OCI-LY7 (cell line): ENCODE results near the gene ZNF691. TPM values are rescaled to one million over a fixed set of nuclear protein-coding genes. Genes with fewer than 3 reads are reported as not detected.
"Not testable (repeated sequence)": the region's sequence is repeated elsewhere in the genome, so short reads cannot be mapped to it uniquely, and the experiment has no call there.

Experiments used
- BruUV-seq: library from RNA; stranded (reverse); fragments of 400-500 nt; replicated peaks from 2 replicates; lab custom pipeline; 2021; lab: Mats Ljungman, UMichigan
- CTCF ChIA-PET: fragments of 300-600 bp; sonication (Branson Sonifier 250); formaldehyde crosslinking; loops from one replicate; lab custom pipeline; 2022; ENCODE audit warnings: antibody characterized with exemption; ENCODE audit not compliant: unreplicated experiment; lab: Charles Lee
- POLR2A ChIA-PET: fragments of 300-600 bp; sonication (Branson Sonifier 250); formaldehyde crosslinking; loops from one replicate; lab custom pipeline; 2022; ENCODE audit warnings: antibody characterized with exemption; lab: Charles Lee
- DNase-seq: peaks from one replicate; pipeline ENCODE4 v3.0.0-alpha.2; 2015; ENCODE audit warnings: low spot score
- H2AFZ ChIP-seq: fragments of 200-600 bp; sonication (generic), shearing (Covaris generic); 2 replicates; pipeline ENCODE4 v1.6.1; 2014; ENCODE audit warnings: mild to moderate bottlenecking, antibody characterized with exemption, low read length, moderate library complexity
- H3K27ac ChIP-seq: fragments of 200-600 bp; sonication (generic); 2 replicates; pipeline ENCODE4 v1.5.1; 2014; ENCODE audit warnings: mixed run types, low read depth, mild to moderate bottlenecking, moderate library complexity, low read length, inconsistent platforms; ENCODE audit not compliant: poor library complexity, severe bottlenecking
- H3K36me3 ChIP-seq: fragments of 200-600 bp; sonication (generic); 2 replicates; pipeline ENCODE4 v1.6.1; 2014; ENCODE audit warnings: mild to moderate bottlenecking, antibody characterized with exemption, low read length, moderate library complexity, mixed read lengths; ENCODE audit not compliant: insufficient read depth
- H3K4me1 ChIP-seq: fragments of 200-600 bp; sonication (generic); 2 replicates; pipeline ENCODE4 v1.5.1; 2014; ENCODE audit warnings: mild to moderate bottlenecking, low read length; ENCODE audit not compliant: insufficient read depth, poor library complexity, severe bottlenecking
- H3K4me2 ChIP-seq: fragments of 200-600 bp; sonication (generic); 2 replicates; pipeline ENCODE4 v1.6.1; 2014; ENCODE audit warnings: mild to moderate bottlenecking, low read length
- H3K4me3 ChIP-seq: fragments of 200-600 bp; sonication (generic); 2 replicates; pipeline ENCODE4 v1.5.1; 2014; ENCODE audit warnings: mild to moderate bottlenecking, low read depth, low read length; ENCODE audit not compliant: poor library complexity, severe bottlenecking
- H3K79me2 ChIP-seq: fragments of 200-600 bp; sonication (generic); 2 replicates; pipeline ENCODE4 v1.6.1; 2016; ENCODE audit warnings: low read depth, mild to moderate bottlenecking, low read length, moderate library complexity, mixed read lengths; ENCODE audit not compliant: insufficient read depth
- H3K9me2 ChIP-seq: fragments of 200-600 bp; sonication (generic); 2 replicates; pipeline ENCODE4 v1.6.1; 2016; ENCODE audit warnings: mild to moderate bottlenecking, low read length, mixed read lengths; ENCODE audit not compliant: insufficient read depth
- H3K9me3 ChIP-seq: fragments of 200-600 bp; sonication (generic); 2 replicates; pipeline ENCODE4 v1.6.1; 2014; ENCODE audit warnings: mild to moderate bottlenecking, mixed run types, low read length, mixed read lengths
- H4K20me1 ChIP-seq: fragments of 200-600 bp; sonication (generic); 2 replicates; pipeline ENCODE4 v1.6.1; 2014; ENCODE audit warnings: mild to moderate bottlenecking, antibody characterized with exemption, low read length, moderate library complexity, mixed read lengths; ENCODE audit not compliant: insufficient read depth
- CTCF ChIP-seq: fragments of 200-600 bp; sonication (generic); conservative IDR thresholded peaks from 2 replicates; pipeline ENCODE4 v1.5.1; 2014; ENCODE audit warnings: mild to moderate bottlenecking, antibody characterized with exemption, low read length, moderate library complexity, mixed read lengths
- EZH2phosphoT487 ChIP-seq: fragments of 200-600 bp; sonication (generic); IDR thresholded peaks from 2 replicates; pipeline ENCODE4 v1.6.1; 2018; ENCODE audit warnings: low read depth, borderline replicate concordance, mild to moderate bottlenecking, mixed run types, antibody characterized with exemption, low read length, moderate library complexity, mixed read lengths
- intact Hi-C: fragments of 100-400 bp; cut with micrococcal nuclease; formaldehyde crosslinking; loops from one replicate; pipeline ENCODE4 v1.10.0; 2022; ENCODE audit not compliant: unreplicated experiment
- total RNA-seq, 2 experiments: library from RNA; depleted of rRNA in 1 of 2; stranded (reverse); fragments of >200 nt in 1 of 2; shearing (Covaris generic) in 1 of 2; gene quantifications; 2 replicates each; pipeline ENCODE4 v1.2.3, GENCODE V29; 2014 to 2022

The ZNF691 gene
- total RNA-seq, 2 experiments from 2014 or later, result 17.8 to 21.1 TPM

- intact Hi-C loops, result no loop called here
- H3K36me3 ChIP-seq, result no peaks in the 10 kb centered on the region
- H3K4me1 ChIP-seq, result no peaks in the 10 kb centered on the region
- H4K20me1 ChIP-seq, result no peaks in the 10 kb centered on the region
- no peak for DNase-seq
- H3K4me2 ChIP-seq, result no peak overlapping the region
- H3K79me2 ChIP-seq, result no peaks in the 10 kb centered on the region
- H3K9me3 ChIP-seq, result no peaks in the 10 kb centered on the region
- H3K9me2 ChIP-seq, result no peaks in the 10 kb centered on the region
- no peak overlapping the region for H3K4me3 ChIP-seq
- TF ChIP-seq CTCF (no peak), EZH2phosphoT487 (no peak)
- no TSS peak for BruUV-seq
- ChIA-PET CTCF (no interaction called here), POLR2A (no interaction called here)
- no peak overlapping the region for H2AFZ ChIP-seq
- no peak overlapping the region for H3K27ac ChIP-seq
Observed at GRCh38 chr1:42888013-42888633, 41.7 kb downstream of the ZNF691 start.

- ChIA-PET POLR2A (interaction anchor here (0.7 kb wide), 1 partner anchor 11 kb away, joined by 3 read pairs; no protein-coding TSS in a partner anchor), CTCF (no interaction called here)
- no peak overlapping the region for H3K4me2 ChIP-seq
- no peaks in the 10 kb centered on the region for H3K36me3 ChIP-seq
- TF ChIP-seq EZH2phosphoT487, result no peak
- TF ChIP-seq CTCF, result no peak
- no peaks in the 10 kb centered on the region for H3K79me2 ChIP-seq
- no peak for DNase-seq
- H2AFZ ChIP-seq, result no peak overlapping the region
- no TSS peak for BruUV-seq
- intact Hi-C loops, result no loop called here
- no peaks in the 10 kb centered on the region for H3K4me1 ChIP-seq
- H4K20me1 ChIP-seq, result no peaks in the 10 kb centered on the region
- no peaks in the 10 kb centered on the region for H3K9me3 ChIP-seq
- no peak overlapping the region for H3K27ac ChIP-seq
- H3K9me2 ChIP-seq, result no peaks in the 10 kb centered on the region
- H3K4me3 ChIP-seq, result no peak overlapping the region
Observed at GRCh38 chr1:42889264-42889663, 42.9 kb downstream of the ZNF691 start.

GRCh38 chr1:42891465-42892138 is 45.2 kb downstream of the ZNF691 start:
- Histone ChIP-seq H3K9me2 (no peaks in the 10 kb centered on the region), H3K9me3 (no peaks in the 10 kb centered on the region), H4K20me1 (no peaks in the 10 kb centered on the region), H3K36me3 (no peaks in the 10 kb centered on the region), H3K4me3 (no peak overlapping the region), H2AFZ (0 out of 2 replicates have a peak overlapping the region, but pooled peaks have one; percentile 23), H3K79me2 (no peaks in the 10 kb centered on the region), H3K4me1 (no peaks in the 10 kb centered on the region), H3K27ac (no peak overlapping the region), H3K4me2 (no peak overlapping the region)
- intact Hi-C loops, result no loop called here
- DNase-seq, result no peak
- no TSS peak for BruUV-seq
- ChIA-PET CTCF (no interaction called here), POLR2A (interaction anchor here (0.6 kb wide), 1 partner anchor 213 kb away, joined by 3 read pairs; no protein-coding TSS in a partner anchor)
- TF ChIP-seq EZH2phosphoT487 (no peak), CTCF (no peak)

GRCh38 chr1:42899960-42900359 is 53.5 kb downstream of the ZNF691 start:
- intact Hi-C loops, H3K79me2 ChIP-seq: not testable (repeated sequence)
- POLR2A ChIA-PET, result interaction anchor here (0.6 kb wide), 1 partner anchor 332 kb away, joined by 3 read pairs; no protein-coding TSS in a partner anchor

More at GRCh38 chr1:42899960-42900359, 53.5 kb downstream of the ZNF691 start:
- H3K4me1 ChIP-seq, DNase-seq, H4K20me1 ChIP-seq, H3K36me3 ChIP-seq, H2AFZ ChIP-seq, H3K27ac ChIP-seq, H3K4me3 ChIP-seq, CTCF ChIA-PET, H3K4me2 ChIP-seq, H3K9me3 ChIP-seq, BruUV-seq, H3K9me2 ChIP-seq: not testable (repeated sequence)
